ENCODE measurements around the gene SERPINB1. TPM values are rescaled to one million over a fixed set of nuclear protein-coding genes. Genes with fewer than 3 reads are reported as not detected.
"Not testable (repeated sequence)": the region's sequence is repeated elsewhere in the genome, so short reads cannot be mapped to it uniquely, and the experiment has no call there.

Gene SERPINB1
- total RNA-seq, 2 donors from 2014 or later: 135 to 173 TPM

GRCh38 chr6:2881423-2881822 lies 39.8 kb upstream of the SERPINB1 start:
- Histone ChIP-seq H3K27ac (peak overlapping the region; percentile 33), H3K9ac (ENCODE audit: low read depth in 2 of 2, low read length in 2 of 2) (no peak overlapping the region), H3K4me1 (peaks cover 5% of the 10 kb centered on the region), H3K9me3 (no peaks in the 10 kb centered on the region), H3K36me3 (no peaks in the 10 kb centered on the region), H3K4me3 (no peak overlapping the region), H3K27me3 (no peaks in the 10 kb centered on the region)
- intact Hi-C loops (cut with DNase I): no loop called here
- no peak for TF ChIP-seq CTCF (IDR thresholded peaks at IDR 0.05)
- DNase-seq: no peak

- H3K27ac ChIP-seq; intact Hi-C loops (cut with DNase I); H3K9ac ChIP-seq (ENCODE audit: low read depth in 2 of 2, low read length in 2 of 2); H3K27me3 ChIP-seq; H3K4me1 ChIP-seq; H3K4me3 ChIP-seq; DNase-seq; H3K9me3 ChIP-seq; H3K36me3 ChIP-seq: not testable (repeated sequence)
These were observed 38.5 kb upstream of the SERPINB1 start for GRCh38 chr6:2880156-2880555.

GRCh38 chr6:2877960-2878359 lies 36.3 kb upstream of the SERPINB1 start:
- intact Hi-C loops (cut with DNase I): no loop called here

GRCh38 chr6:2877057-2877882 lies 35.6 kb upstream of the SERPINB1 start:
- no peak overlapping the region for H3K4me3 ChIP-seq
- no peaks in the 10 kb centered on the region for H3K27me3 ChIP-seq
- H3K4me1 ChIP-seq: peaks cover 8% of the 10 kb centered on the region
- H3K27ac ChIP-seq: peak overlapping the region; percentile 80
- H3K9me3 ChIP-seq: no peaks in the 10 kb centered on the region
- peak; percentile 54 for DNase-seq
- TF ChIP-seq CTCF (IDR thresholded peaks at IDR 0.05): no peak
- intact Hi-C loops (cut with DNase I): no loop called here
- no peaks in the 10 kb centered on the region for H3K36me3 ChIP-seq
- H3K9ac ChIP-seq (ENCODE audit: low read depth in 2 of 2, low read length in 2 of 2): peak overlapping the region in 1 of 2 donors; percentile 3

More at GRCh38 chr6:2877960-2878359, 36.3 kb upstream of the SERPINB1 start:
- Histone ChIP-seq H3K9ac (ENCODE audit: low read depth in 2 of 2, low read length in 2 of 2) (no peak overlapping the region), H3K36me3 (no peaks in the 10 kb centered on the region), H3K27me3 (no peaks in the 10 kb centered on the region), H3K4me1 (peaks cover 8% of the 10 kb centered on the region), H3K9me3 (no peaks in the 10 kb centered on the region), H3K4me3 (no peak overlapping the region), H3K27ac (no peak overlapping the region)
- no peak for TF ChIP-seq CTCF (IDR thresholded peaks at IDR 0.05)
- no peak for DNase-seq

GRCh38 chr6:2876210-2877056 lies 34.8 kb upstream of the SERPINB1 start:
- intact Hi-C loops (cut with DNase I): no loop called here
- peak overlapping the region; percentile 80 for H3K27ac ChIP-seq

More at GRCh38 chr6:2876210-2877056, 34.8 kb upstream of the SERPINB1 start:
- no peaks in the 10 kb centered on the region for H3K27me3 ChIP-seq
- peaks cover 8% of the 10 kb centered on the region for H3K4me1 ChIP-seq
- TF ChIP-seq CTCF (IDR thresholded peaks at IDR 0.05): no peak
- peak; percentile 74 for DNase-seq
- H3K36me3 ChIP-seq: no peaks in the 10 kb centered on the region
- peak overlapping the region; percentile 60 to 69 for H3K9ac ChIP-seq (ENCODE audit: low read depth in 2 of 2, low read length in 2 of 2)
- peak overlapping the region; percentile 56 for H3K4me3 ChIP-seq
- no peaks in the 10 kb centered on the region for H3K9me3 ChIP-seq
